GM21381 (cell line): ENCODE measurements around the gene MEGF11.

ENCODE experiments used
- ATAC-seq: cut with Tn5 transposase; IDR thresholded peaks from one replicate; pipeline ENCODE4 v1.9.1; 2021; ENCODE audit warnings: mild to moderate bottlenecking, moderate library complexity; ENCODE audit not compliant: unreplicated experiment

MEGF11 gene

GRCh38 chr15:65926459-65926858 is 327.1 kb downstream of the MEGF11 start:
- no peak for ATAC-seq

GRCh38 chr15:65925338-65925737 is 328.2 kb downstream of the MEGF11 start:
- no peak for ATAC-seq

- no peak for ATAC-seq
Measured at GRCh38 chr15:65924004-65924403, 329.5 kb downstream of the MEGF11 start.

GRCh38 chr15:65923264-65923663 is 330.3 kb downstream of the MEGF11 start:
- no peak for ATAC-seq

GRCh38 chr15:65922621-65923020 is 330.9 kb downstream of the MEGF11 start:
- ATAC-seq, result no peak

GRCh38 chr15:65921780-65922179 is 331.8 kb downstream of the MEGF11 start:
- ATAC-seq, result no peak

- peak; percentile 36 for ATAC-seq
Measured at GRCh38 chr15:65920825-65921309, 332.7 kb downstream of the MEGF11 start.

GRCh38 chr15:65920121-65920520 is 333.4 kb downstream of the MEGF11 start:
- no peak for ATAC-seq

GRCh38 chr15:65919353-65919752 is 334.2 kb downstream of the MEGF11 start:
- no peak for ATAC-seq

- no peak for ATAC-seq
Measured at GRCh38 chr15:65918945-65919344, 334.6 kb downstream of the MEGF11 start.

- ATAC-seq, result no peak
Measured at GRCh38 chr15:65918357-65918920, 335.1 kb downstream of the MEGF11 start.

GRCh38 chr15:65917936-65918335 is 335.6 kb downstream of the MEGF11 start:
- no peak for ATAC-seq

- ATAC-seq, result peak; percentile 4
Measured at GRCh38 chr15:65917407-65917756, 336.2 kb downstream of the MEGF11 start.

GRCh38 chr15:65916664-65917406 is 336.7 kb downstream of the MEGF11 start:
- ATAC-seq, result peak; percentile 52

GRCh38 chr15:65916041-65916663 is 337.4 kb downstream of the MEGF11 start:
- no peak for ATAC-seq

GRCh38 chr15:65914981-65915925 is 338.3 kb downstream of the MEGF11 start:
- no peak for ATAC-seq

GRCh38 chr15:65914386-65914785 is 339.2 kb downstream of the MEGF11 start:
- no peak for ATAC-seq

GRCh38 chr15:65913631-65914199 is 339.8 kb downstream of the MEGF11 start:
- no peak for ATAC-seq

GRCh38 chr15:65912235-65912634 is 341.3 kb downstream of the MEGF11 start:
- ATAC-seq, result no peak

- ATAC-seq, result no peak
Measured at GRCh38 chr15:65910341-65910740, 343.2 kb downstream of the MEGF11 start.

GRCh38 chr15:65909831-65910230 is 343.7 kb downstream of the MEGF11 start:
- no peak for ATAC-seq
